HFFc6 (cell line): ENCODE results near the gene FURIN. TPM values are rescaled to one million over a fixed set of nuclear protein-coding genes. Genes with fewer than 3 reads are reported as not detected.
A peak's percentile ranks its signal among the peaks of the same experiment; 100 is the strongest.
"Not testable (repeated sequence)": the region's sequence is repeated elsewhere in the genome, so short reads cannot be mapped to it uniquely, and the experiment has no call there.

ENCODE experiments used
- DNase-seq: peaks from one replicate; pipeline ENCODE4 v3.0.0-alpha.2; 2018
- H3K27ac Mint-ChIP-seq: 2 replicates; pipeline ENCODE4 v1.8.0; 2020; ENCODE audit warnings: mild to moderate bottlenecking, mixed read lengths
- H3K27me3 Mint-ChIP-seq: 2 replicates; pipeline ENCODE4 v1.8.0; 2021; ENCODE audit warnings: mild to moderate bottlenecking, moderate library complexity, mixed read lengths; ENCODE audit not compliant: insufficient read depth
- H3K36me3 Mint-ChIP-seq: 2 replicates; pipeline ENCODE4 v1.8.0; 2021; ENCODE audit warnings: low read depth, mixed read lengths
- H3K4me1 Mint-ChIP-seq: 2 replicates; pipeline ENCODE4 v1.8.0; 2020; ENCODE audit warnings: low read depth, mixed read lengths
- H3K4me3 Mint-ChIP-seq: 2 replicates; pipeline ENCODE4 v1.8.0; 2020; ENCODE audit warnings: mild to moderate bottlenecking, moderate library complexity, mixed read lengths
- H3K9me3 Mint-ChIP-seq: 2 replicates; pipeline ENCODE4 v1.8.0; 2020; ENCODE audit warnings: mild to moderate bottlenecking, mixed read lengths
- total RNA-seq, 6 experiments: library from RNA; stranded (reverse); fragmentation: NEBNext Ultra II Directional; extraction: Animal tissue kit (Norgen Biotek cat#: 25700); gene quantifications; 2 replicates in 1 of 6; 3 replicates in 5 of 6; pipeline ENCODE4 v1.2.3, GENCODE V29; 2021
- TF ChIP-seq, protein P1 (sequence below): fragments of 200-600 bp; sonication (generic); IDR thresholded peaks from 2 replicates; pipeline ENCODE4 v1.5.0; 2021; ENCODE audit warnings: antibody characterized with exemption, mild to moderate bottlenecking

FURIN gene
- total RNA-seq, 6 experiments from 2014 or later, result 68.9 to 79.4 (median 74.6) TPM

DNA sequence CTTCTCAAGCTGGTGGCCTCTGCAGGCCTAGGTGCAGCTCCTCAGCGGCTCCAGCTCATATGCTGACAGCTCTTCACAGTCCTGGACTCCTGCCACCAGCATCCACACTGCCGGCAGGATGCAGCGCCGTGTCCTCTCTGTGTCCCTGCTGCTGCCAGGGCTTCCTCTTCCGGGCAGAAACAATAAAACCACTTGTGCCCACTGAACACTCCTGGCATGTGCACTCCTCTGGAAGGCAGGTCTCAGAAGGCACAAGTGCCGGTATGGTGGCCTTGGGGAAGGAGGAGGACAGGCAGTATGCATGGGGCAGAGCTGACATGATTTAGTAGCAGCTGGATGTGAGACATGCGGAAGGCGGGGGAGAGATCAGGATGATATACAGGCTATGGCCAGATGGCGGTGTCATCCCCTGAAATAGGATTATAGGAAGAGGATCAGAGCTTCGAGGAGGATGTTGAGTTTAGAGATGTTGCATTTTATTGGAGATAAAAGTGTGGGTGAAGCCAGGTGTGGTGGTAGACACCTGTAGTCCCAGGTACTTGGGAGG, 27.3 kb downstream of the FURIN start:
- TF ChIP-seq, protein P1, sequence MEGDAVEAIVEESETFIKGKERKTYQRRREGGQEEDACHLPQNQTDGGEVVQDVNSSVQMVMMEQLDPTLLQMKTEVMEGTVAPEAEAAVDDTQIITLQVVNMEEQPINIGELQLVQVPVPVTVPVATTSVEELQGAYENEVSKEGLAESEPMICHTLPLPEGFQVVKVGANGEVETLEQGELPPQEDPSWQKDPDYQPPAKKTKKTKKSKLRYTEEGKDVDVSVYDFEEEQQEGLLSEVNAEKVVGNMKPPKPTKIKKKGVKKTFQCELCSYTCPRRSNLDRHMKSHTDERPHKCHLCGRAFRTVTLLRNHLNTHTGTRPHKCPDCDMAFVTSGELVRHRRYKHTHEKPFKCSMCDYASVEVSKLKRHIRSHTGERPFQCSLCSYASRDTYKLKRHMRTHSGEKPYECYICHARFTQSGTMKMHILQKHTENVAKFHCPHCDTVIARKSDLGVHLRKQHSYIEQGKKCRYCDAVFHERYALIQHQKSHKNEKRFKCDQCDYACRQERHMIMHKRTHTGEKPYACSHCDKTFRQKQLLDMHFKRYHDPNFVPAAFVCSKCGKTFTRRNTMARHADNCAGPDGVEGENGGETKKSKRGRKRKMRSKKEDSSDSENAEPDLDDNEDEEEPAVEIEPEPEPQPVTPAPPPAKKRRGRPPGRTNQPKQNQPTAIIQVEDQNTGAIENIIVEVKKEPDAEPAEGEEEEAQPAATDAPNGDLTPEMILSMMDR, result 0 out of 2 replicates have a peak, but pooled peaks have one; percentile 23
- no peaks in the 10 kb centered on the region for H3K36me3 Mint-ChIP-seq
- peaks cover 2% of the 10 kb centered on the region for H3K27me3 Mint-ChIP-seq
- no peaks in the 10 kb centered on the region for H3K4me1 Mint-ChIP-seq
- H3K27ac Mint-ChIP-seq, result no peak overlapping the region
- no peaks in the 10 kb centered on the region for H3K9me3 Mint-ChIP-seq
- no peak overlapping the region for H3K4me3 Mint-ChIP-seq
- DNase-seq, result no peak

DNA sequence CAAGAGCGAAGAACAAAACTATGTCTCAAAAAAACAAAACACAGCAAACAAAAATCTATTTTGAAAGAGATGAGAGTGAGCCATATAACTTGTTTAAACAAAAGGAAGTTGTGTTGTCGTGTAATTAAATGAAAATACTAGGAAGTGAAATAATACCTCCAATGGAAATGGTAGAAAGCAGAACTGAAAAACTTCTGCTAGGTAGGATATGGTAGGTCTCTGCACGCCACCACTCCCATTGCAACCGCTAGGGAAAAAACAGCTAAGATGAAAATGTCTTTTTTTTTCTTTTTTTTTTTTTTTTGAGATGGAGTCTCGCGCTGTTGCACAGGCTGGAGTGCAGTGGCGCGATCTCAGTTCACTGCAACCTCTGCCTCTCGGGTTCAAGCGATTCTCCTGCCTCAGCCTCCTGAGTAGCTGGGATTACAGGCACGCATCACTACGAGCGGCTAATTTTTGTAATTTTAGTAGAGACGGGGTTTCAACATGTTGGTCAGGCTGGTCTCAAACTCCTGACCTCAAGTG, 28.8 kb downstream of the FURIN start:
- H3K27ac Mint-ChIP-seq, H3K9me3 Mint-ChIP-seq, H3K27me3 Mint-ChIP-seq, H3K36me3 Mint-ChIP-seq, DNase-seq, H3K4me3 Mint-ChIP-seq: not testable (repeated sequence)
- H3K4me1 Mint-ChIP-seq, result peaks cover 11% of the 10 kb centered on the region

DNA sequence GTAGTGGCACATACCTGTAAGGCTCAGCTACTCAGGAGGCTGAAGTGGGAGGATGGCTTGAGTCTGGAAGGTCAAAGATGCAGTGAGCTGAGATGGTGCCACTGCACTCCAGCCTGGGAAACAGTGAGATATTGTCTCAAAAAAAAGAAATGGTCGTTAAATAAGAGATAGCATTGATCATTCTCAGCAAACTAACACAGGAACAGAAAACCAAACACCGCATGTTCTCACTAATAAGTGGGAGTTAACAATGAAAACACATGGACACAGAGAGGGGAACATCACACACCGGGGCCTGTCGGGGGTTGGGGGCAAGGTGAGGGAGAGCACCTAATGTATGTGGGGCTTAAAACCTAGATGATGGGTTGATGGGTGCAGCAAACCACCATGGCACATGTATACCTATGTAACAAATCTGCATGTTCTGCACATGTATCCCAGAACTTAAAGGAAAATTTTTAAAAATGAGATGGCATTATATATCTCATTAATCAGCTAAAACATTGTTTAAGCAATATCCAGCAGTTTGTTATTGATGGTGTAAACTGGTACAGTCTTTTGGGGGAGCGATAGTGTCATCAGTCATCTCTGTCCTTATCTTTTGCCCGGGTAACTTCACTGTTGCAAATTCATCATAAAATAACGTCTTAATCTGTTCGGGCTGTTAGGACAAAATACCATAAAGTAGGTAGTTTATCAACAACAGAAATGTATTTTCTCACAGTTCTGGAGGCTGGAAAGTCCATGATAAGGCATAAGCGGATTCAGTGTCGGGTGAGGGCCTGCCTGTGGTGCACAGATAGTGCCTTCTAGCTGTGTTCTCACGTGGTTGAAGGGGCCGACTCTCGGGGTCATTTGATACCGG, 33.0 kb downstream of the FURIN start:
- TF ChIP-seq, protein P1, result no peak
- Mint-ChIP-seq H3K36me3 (peaks cover 6% of the 10 kb centered on the region), H3K4me3 (peak overlapping the region; percentile 84), H3K27me3 (no peaks in the 10 kb centered on the region), H3K4me1 (peaks cover 17% of the 10 kb centered on the region), H3K27ac (peak overlapping the region; percentile 67), H3K9me3 (no peaks in the 10 kb centered on the region)
- no peak for DNase-seq

DNA sequence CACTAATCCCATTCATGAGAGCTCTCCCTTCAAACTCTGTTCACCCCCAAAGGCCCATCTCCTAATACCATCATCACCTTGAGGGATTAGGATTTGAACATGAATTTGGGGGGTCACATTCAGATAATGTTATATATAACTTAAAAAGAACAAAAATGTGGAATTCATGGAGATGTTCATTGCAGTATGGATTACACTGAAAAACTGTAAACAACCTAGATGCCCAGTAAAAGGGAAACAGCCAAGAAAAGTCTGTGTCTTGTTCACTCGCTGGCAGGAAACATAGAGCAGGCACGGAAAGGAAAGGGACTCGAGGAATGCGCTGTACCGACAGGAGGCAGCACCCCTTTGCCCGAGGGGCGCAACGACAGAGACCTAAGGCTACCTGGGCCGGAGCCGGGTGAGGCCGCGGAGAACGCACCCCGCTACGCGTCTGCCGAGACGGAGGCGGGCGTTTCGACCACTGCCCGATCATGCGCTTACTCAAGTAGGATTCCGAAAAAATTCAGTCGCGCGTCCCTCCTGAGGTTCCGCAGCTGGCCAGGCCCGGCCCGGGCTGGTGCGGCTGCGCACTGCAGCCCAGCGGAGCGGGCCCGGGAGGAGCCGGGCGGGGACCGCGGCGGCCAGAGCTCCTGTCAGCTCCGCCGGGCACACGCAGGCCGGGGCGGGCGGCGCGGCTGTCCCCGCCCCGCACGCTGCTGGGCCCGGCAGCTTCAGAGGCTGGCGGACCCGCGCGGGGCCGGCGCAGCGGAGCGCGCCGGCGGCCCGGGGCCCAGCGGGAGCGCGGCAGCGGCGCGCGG, 33.9 kb downstream of the FURIN start:
- peaks cover 17% of the 10 kb centered on the region for H3K4me1 Mint-ChIP-seq
- H3K27me3 Mint-ChIP-seq, result no peaks in the 10 kb centered on the region
- H3K4me3 Mint-ChIP-seq, result peak overlapping the region; percentile 84
- peak overlapping the region; percentile 67 for H3K27ac Mint-ChIP-seq
- peaks cover 6% of the 10 kb centered on the region for H3K36me3 Mint-ChIP-seq
- TF ChIP-seq, protein P1, result peak; percentile 83
- H3K9me3 Mint-ChIP-seq, result no peaks in the 10 kb centered on the region
- peak; percentile 58 for DNase-seq

DNA sequence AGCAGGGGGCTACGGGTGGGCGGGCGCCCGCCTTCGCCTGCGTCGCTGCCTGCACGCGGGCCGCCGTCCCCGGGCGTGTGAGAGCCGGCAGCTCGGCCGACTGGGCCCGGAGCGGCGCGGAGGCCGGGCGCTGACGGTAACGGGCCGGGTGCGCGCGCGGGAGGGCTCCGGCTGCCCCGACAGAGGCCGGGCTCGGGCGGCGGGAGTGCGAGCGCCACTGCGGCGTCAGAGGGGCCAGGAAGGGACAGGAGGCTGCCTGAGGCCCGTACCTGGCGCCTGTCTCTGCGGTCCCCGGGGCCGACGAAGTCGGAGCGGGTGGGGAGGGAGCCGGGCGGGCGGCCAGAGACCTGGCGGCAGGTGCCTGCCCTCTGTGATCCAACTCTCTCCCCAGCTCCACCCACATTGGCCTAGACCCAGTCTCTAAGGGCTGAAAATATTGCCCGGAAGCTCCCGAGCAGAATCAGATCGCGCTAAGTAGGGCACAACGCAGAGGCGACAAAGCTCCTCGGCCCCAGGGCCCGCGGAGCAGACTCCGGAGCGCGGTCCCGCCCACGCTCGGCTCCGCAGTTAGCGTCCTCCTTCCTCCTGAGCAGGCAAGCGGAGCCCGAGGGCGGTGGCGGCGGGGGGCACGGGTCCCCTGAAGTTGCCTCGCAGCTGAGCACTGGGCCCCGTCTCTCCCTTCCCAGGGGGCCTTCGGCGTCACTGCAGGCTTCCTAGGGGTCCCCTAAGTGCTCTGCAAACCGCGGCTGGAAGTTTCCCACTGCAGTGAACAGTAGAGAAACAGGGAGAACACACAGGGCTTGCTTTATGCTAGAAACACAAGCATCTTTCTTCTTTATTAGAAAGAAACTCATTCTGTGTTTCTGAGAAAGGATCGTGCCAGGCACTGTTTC, 34.7 kb downstream of the FURIN start, which contains the start of gene MAN2A2:
Gene MAN2A2, plus strand, starts transcription at position 463 of the 893 bp plus-strand sequence. CDS start 906 bp downstream, outside the sequence.
- Mint-ChIP-seq H3K27me3 (no peaks in the 10 kb centered on the region), H3K36me3 (peaks cover 6% of the 10 kb centered on the region), H3K4me3 (peak within 1 kb of the TSS; percentile 84), H3K9me3 (no peaks in the 10 kb centered on the region), H3K27ac (peak within 1 kb of the TSS; percentile 67), H3K4me1 (peaks cover 17% of the 10 kb centered on the region)
- peak; percentile 19 for DNase-seq
- TF ChIP-seq, protein P1, result no peak
